ENCODE measurements around the gene SLC15A4. TPM values are rescaled to one million over a fixed set of nuclear protein-coding genes. Genes with fewer than 3 reads are reported as not detected.

The SLC15A4 gene
- total and polyA plus RNA-seq, 2 of the 4 experiments (the other 2 are of a cell fraction) = 15.4 to 21.9 TPM

GRCh38 chr12:128872303-128872702 is 48.5 kb upstream of the SLC15A4 start:
- no peak overlapping the region for H2AK5ac ChIP-seq (ENCODE audit: low read depth, low read length)
- TF ChIP-seq ELK1 (IDR thresholded peaks at IDR 0.05; ENCODE audit: borderline replicate concordance, low read depth, low read length) (no peak), BHLHE40 (IDR thresholded peaks at IDR 0.05; ENCODE audit: low read depth, low read length) (no peak), CHD1 (IDR thresholded peaks at IDR 0.05; ENCODE audit: low read depth, low read length) (no peak), FOS (IDR thresholded peaks at IDR 0.05; ENCODE audit: low read depth, low read length) (no peak), MAZ (IDR thresholded peaks at IDR 0.05; ENCODE audit: borderline replicate concordance, low read depth, low read length) (no peak), USF2 (IDR thresholded peaks at IDR 0.05; ENCODE audit: low read depth, low read length) (no peak), CTCF (conservative IDR thresholded peaks at IDR 0.05; ENCODE audit: low read depth, low read length) (no peak), RAD21 (IDR thresholded peaks at IDR 0.05; ENCODE audit: low read length) (no peak), NFE2L2 (IDR thresholded peaks at IDR 0.05; ENCODE audit: low read depth, low read length) (no peak), POLR2A (IDR thresholded peaks at IDR 0.05; ENCODE audit: low read depth, low read length) (no peak), RFX5 (IDR thresholded peaks at IDR 0.05; ENCODE audit: low read depth, low read length) (no peak)
- no peak overlapping the region for H3K23ac ChIP-seq (ENCODE audit: low read depth, low read length)
- H3K18ac ChIP-seq (ENCODE audit: low read depth, low read length) = no peak overlapping the region
- no peak overlapping the region for H3K4me2 ChIP-seq (ENCODE audit: low read depth, low read length)
- H3K4ac ChIP-seq (ENCODE audit: low read depth, low read length) = no peak overlapping the region
- in situ Hi-C loops (cut with MboI; ENCODE audit: low sequenced_read_pairs) = no loop called here
- H2BK5ac ChIP-seq (ENCODE audit: low read depth, low read length, poor library complexity, severe bottlenecking) = no peak overlapping the region
- H2BK120ac ChIP-seq (ENCODE audit: low read depth, low read length) = no peak overlapping the region
- H4K5ac ChIP-seq (ENCODE audit: low read depth, low read length) = no peak overlapping the region
- DNase-seq (no peak), ATAC-seq (ENCODE audit: low read depth) (no peak)
- 57% methylated on average over 1 of the region's 5 CpGs; no CpG with 5 or more reads in 1 of the 2 experiments for WGBS, 2 experiments (ENCODE audit: extremely low coverage in 2 of 2, insufficient read length in 1 of 2)
- no TSS peak for BruUV-seq (replicated peaks)
- intact Hi-C loops (cut with micrococcal nuclease) = no loop called here
- H4K8ac ChIP-seq (ENCODE audit: low read depth in 2 of 2, low read length in 2 of 2) = no peak overlapping the region
- no peaks in the 10 kb centered on the region for H3K79me1 ChIP-seq (ENCODE audit: low read depth in 1 of 2, low read length in 2 of 2)
- no peak overlapping the region for H2BK15ac ChIP-seq (ENCODE audit: low read depth, low read length)
- no peaks in the 10 kb centered on the region for H3K36me3 ChIP-seq (ENCODE audit: control insufficient read depth, insufficient read depth, low read length)
- H3K4me3 ChIP-seq (ENCODE audit: insufficient read depth, low read depth, low read length) = no peak overlapping the region
- dilution Hi-C loops (cut with HindIII; ENCODE audit: low sequenced_read_pairs, unreplicated experiment) = no loop called here
- no peaks in the 10 kb centered on the region for H3K9me1 ChIP-seq (ENCODE audit: insufficient read depth, low read length)
- no peak overlapping the region for H2AK9ac ChIP-seq (replicated peaks; ENCODE audit: low read depth, low read length, poor library complexity)
- no peak overlapping the region for H3K9ac ChIP-seq (ENCODE audit: low read depth, low read length)
- H3K4me1 ChIP-seq (ENCODE audit: control insufficient read depth, insufficient read depth, low read length) = no peaks in the 10 kb centered on the region
- no peak overlapping the region for H3K56ac ChIP-seq (ENCODE audit: extremely low read depth, insufficient read depth, low read length)
- H3K27ac ChIP-seq (ENCODE audit: insufficient read depth, low read length) = no peak overlapping the region
- H4K20me1 ChIP-seq (ENCODE audit: insufficient read depth, low read length) = no peaks in the 10 kb centered on the region
- no peak overlapping the region for H4K91ac ChIP-seq (ENCODE audit: insufficient read depth, low read depth, low read length)
- H2BK20ac ChIP-seq (ENCODE audit: low read depth, low read length) = no peak overlapping the region
- ChIA-PET POLR2A (ENCODE audit: unreplicated experiment) (no interaction called here), CTCF (no interaction called here)
- no peak overlapping the region for H3K14ac ChIP-seq (replicated peaks; ENCODE audit: low read depth, low read length)
- H3K27me3 ChIP-seq (ENCODE audit: control insufficient read depth, insufficient read depth, low read length) = no peaks in the 10 kb centered on the region
- no peak overlapping the region for H2AFZ ChIP-seq (replicated peaks; ENCODE audit: low read length, poor library complexity)
- H3K9me3 ChIP-seq (ENCODE audit: control insufficient read depth, insufficient read depth, low read length) = peaks cover 10% of the 10 kb centered on the region

Data from IMR-90 (cell line).